ENCODE results near the gene MYLK. TPM values are rescaled to one million over a fixed set of nuclear protein-coding genes. Genes with fewer than 3 reads are reported as not detected.
"Not testable (repeated sequence)": the region's sequence is repeated elsewhere in the genome, so short reads cannot be mapped to it uniquely, and the experiment has no call there.

MYLK gene
- total RNA-seq, 2 experiments from 2014 or later, result 0.11 TPM; not detected in 1

GRCh38 chr3:123732447-123732846 is 151.7 kb downstream of the MYLK start:
- POLR2A ChIA-PET, result no interaction called here
- Mint-ChIP-seq H3K4me3 (no peak overlapping the region), H3K36me3 (no peaks in the 10 kb centered on the region), H3K9me3 (no peaks in the 10 kb centered on the region), H3K27me3 (peaks cover 14% of the 10 kb centered on the region), H3K27ac (no peak overlapping the region), H3K4me1 (no peaks in the 10 kb centered on the region)
- ATAC-seq (ENCODE audit: low read depth) (no peak), DNase-seq (no peak)

- no peaks in the 10 kb centered on the region for H3K9me3 Mint-ChIP-seq
- no peak overlapping the region for H3K27ac Mint-ChIP-seq
- H3K4me3 Mint-ChIP-seq, result no peak overlapping the region
- ATAC-seq (ENCODE audit: low read depth) (no peak), DNase-seq (no peak)
- H3K36me3 Mint-ChIP-seq, result no peaks in the 10 kb centered on the region
- POLR2A ChIA-PET, result no interaction called here
- H3K27me3 Mint-ChIP-seq, result peaks cover 12% of the 10 kb centered on the region
- no peaks in the 10 kb centered on the region for H3K4me1 Mint-ChIP-seq
Observed at GRCh38 chr3:123730829-123731228, 153.3 kb downstream of the MYLK start.

- no peaks in the 10 kb centered on the region for H3K4me1 Mint-ChIP-seq
- H3K4me3 Mint-ChIP-seq, result no peak overlapping the region
- H3K9me3 Mint-ChIP-seq, result no peaks in the 10 kb centered on the region
- H3K36me3 Mint-ChIP-seq, result no peaks in the 10 kb centered on the region
- H3K27ac Mint-ChIP-seq, result no peak overlapping the region
- POLR2A ChIA-PET, result no interaction called here
- ATAC-seq (ENCODE audit: low read depth), result no peak
- DNase-seq, result no peak
- peaks cover 12% of the 10 kb centered on the region for H3K27me3 Mint-ChIP-seq
Observed at GRCh38 chr3:123728991-123729390, 155.1 kb downstream of the MYLK start.

GRCh38 chr3:123728014-123728413 is 156.1 kb downstream of the MYLK start:
- no peak overlapping the region for H3K27ac Mint-ChIP-seq
- ATAC-seq (ENCODE audit: low read depth) (no peak), DNase-seq (no peak)
- H3K9me3 Mint-ChIP-seq, result no peaks in the 10 kb centered on the region
- POLR2A ChIA-PET, result no interaction called here
- H3K27me3 Mint-ChIP-seq, result peaks cover 12% of the 10 kb centered on the region
- H3K36me3 Mint-ChIP-seq, result no peaks in the 10 kb centered on the region
- H3K4me1 Mint-ChIP-seq, result no peaks in the 10 kb centered on the region
- H3K4me3 Mint-ChIP-seq, result no peak overlapping the region

- POLR2A ChIA-PET, result no interaction called here
- no peak overlapping the region for H3K4me3 Mint-ChIP-seq
- H3K9me3 Mint-ChIP-seq, result no peaks in the 10 kb centered on the region
- H3K4me1 Mint-ChIP-seq, result no peaks in the 10 kb centered on the region
- ATAC-seq (ENCODE audit: low read depth) (no peak), DNase-seq (no peak)
- H3K36me3 Mint-ChIP-seq, result no peaks in the 10 kb centered on the region
- no peak overlapping the region for H3K27ac Mint-ChIP-seq
- peaks cover 8% of the 10 kb centered on the region for H3K27me3 Mint-ChIP-seq
Observed at GRCh38 chr3:123725652-123726400, 158.3 kb downstream of the MYLK start.

GRCh38 chr3:123724306-123724705 is 159.8 kb downstream of the MYLK start:
- Mint-ChIP-seq H3K36me3 (no peaks in the 10 kb centered on the region), H3K9me3 (no peaks in the 10 kb centered on the region), H3K4me3 (no peak overlapping the region), H3K4me1 (no peaks in the 10 kb centered on the region), H3K27ac (no peak overlapping the region), H3K27me3 (peaks cover 5% of the 10 kb centered on the region)
- ATAC-seq (ENCODE audit: low read depth) (no peak), DNase-seq (no peak)
- POLR2A ChIA-PET, result no interaction called here

- POLR2A ChIA-PET, result no interaction called here
- no peaks in the 10 kb centered on the region for H3K9me3 Mint-ChIP-seq
- peaks cover 2% of the 10 kb centered on the region for H3K27me3 Mint-ChIP-seq
- H3K27ac Mint-ChIP-seq, result no peak overlapping the region
- no peak overlapping the region for H3K4me3 Mint-ChIP-seq
- peak; percentile 74 for ATAC-seq (ENCODE audit: low read depth)
- DNase-seq, result peak; percentile 41
- no peaks in the 10 kb centered on the region for H3K4me1 Mint-ChIP-seq
- no peaks in the 10 kb centered on the region for H3K36me3 Mint-ChIP-seq
Observed at GRCh38 chr3:123723522-123724168, 160.5 kb downstream of the MYLK start.

GRCh38 chr3:123723070-123723469 is 161.1 kb downstream of the MYLK start:
- Mint-ChIP-seq H3K27me3 (peaks cover 2% of the 10 kb centered on the region), H3K36me3 (no peaks in the 10 kb centered on the region), H3K4me3 (no peak overlapping the region), H3K9me3 (no peaks in the 10 kb centered on the region), H3K4me1 (no peaks in the 10 kb centered on the region), H3K27ac (no peak overlapping the region)
- ATAC-seq (ENCODE audit: low read depth) (no peak), DNase-seq (no peak)
- POLR2A ChIA-PET, result no interaction called here

GRCh38 chr3:123722456-123722855 is 161.7 kb downstream of the MYLK start:
- POLR2A ChIA-PET, result no interaction called here
- no peak overlapping the region for H3K27ac Mint-ChIP-seq
- H3K4me1 Mint-ChIP-seq, result no peaks in the 10 kb centered on the region
- H3K4me3 Mint-ChIP-seq, result no peak overlapping the region
- H3K36me3 Mint-ChIP-seq, result no peaks in the 10 kb centered on the region
- peaks cover 2% of the 10 kb centered on the region for H3K27me3 Mint-ChIP-seq
- DNase-seq (no peak), ATAC-seq (ENCODE audit: low read depth) (no peak)
- H3K9me3 Mint-ChIP-seq, result no peaks in the 10 kb centered on the region

GRCh38 chr3:123722021-123722420 is 162.1 kb downstream of the MYLK start:
- ATAC-seq (ENCODE audit: low read depth) (no peak), DNase-seq (no peak)
- no peaks in the 10 kb centered on the region for H3K9me3 Mint-ChIP-seq
- H3K4me1 Mint-ChIP-seq, result no peaks in the 10 kb centered on the region
- H3K27ac Mint-ChIP-seq, result no peak overlapping the region
- peaks cover 2% of the 10 kb centered on the region for H3K27me3 Mint-ChIP-seq
- POLR2A ChIA-PET, result no interaction called here
- no peak overlapping the region for H3K4me3 Mint-ChIP-seq
- H3K36me3 Mint-ChIP-seq, result no peaks in the 10 kb centered on the region

- H3K4me1 Mint-ChIP-seq; ATAC-seq (ENCODE audit: low read depth); H3K4me3 Mint-ChIP-seq; H3K27me3 Mint-ChIP-seq; H3K27ac Mint-ChIP-seq; H3K9me3 Mint-ChIP-seq; H3K36me3 Mint-ChIP-seq; POLR2A ChIA-PET; DNase-seq: not testable (repeated sequence)
Observed at GRCh38 chr3:123721095-123721689, 162.9 kb downstream of the MYLK start.

GRCh38 chr3:123720638-123721037 is 163.5 kb downstream of the MYLK start:
- H3K4me3 Mint-ChIP-seq, result no peak overlapping the region
- no peaks in the 10 kb centered on the region for H3K36me3 Mint-ChIP-seq
- H3K9me3 Mint-ChIP-seq, result no peaks in the 10 kb centered on the region
- peaks cover 2% of the 10 kb centered on the region for H3K27me3 Mint-ChIP-seq
- no peaks in the 10 kb centered on the region for H3K4me1 Mint-ChIP-seq
- POLR2A ChIA-PET, result no interaction called here
- no peak for DNase-seq
- no peak for ATAC-seq (ENCODE audit: low read depth)
- H3K27ac Mint-ChIP-seq, result no peak overlapping the region

- DNase-seq (no peak), ATAC-seq (ENCODE audit: low read depth) (no peak)
- Mint-ChIP-seq H3K9me3 (no peaks in the 10 kb centered on the region), H3K27ac (no peak overlapping the region), H3K4me3 (no peak overlapping the region), H3K4me1 (no peaks in the 10 kb centered on the region), H3K27me3 (peaks cover 4% of the 10 kb centered on the region), H3K36me3 (no peaks in the 10 kb centered on the region)
- POLR2A ChIA-PET, result no interaction called here
Observed at GRCh38 chr3:123719862-123720453, 164.2 kb downstream of the MYLK start.

Data from activated naive CD8-positive, alpha-beta T cell treated with anti-CD3 and anti-CD28 coated beads, Interleukin-2, amount 10 ng/mL, durations not matched to agents 7 days and 5 days (primary cell).